ENCODE data around the gene PADI4. TPM values are rescaled to one million over a fixed set of nuclear protein-coding genes. Genes with fewer than 3 reads are reported as not detected.

Gene PADI4
- total RNA-seq, 1 donor from 2014 or later: 0.12 TPM

DNA sequence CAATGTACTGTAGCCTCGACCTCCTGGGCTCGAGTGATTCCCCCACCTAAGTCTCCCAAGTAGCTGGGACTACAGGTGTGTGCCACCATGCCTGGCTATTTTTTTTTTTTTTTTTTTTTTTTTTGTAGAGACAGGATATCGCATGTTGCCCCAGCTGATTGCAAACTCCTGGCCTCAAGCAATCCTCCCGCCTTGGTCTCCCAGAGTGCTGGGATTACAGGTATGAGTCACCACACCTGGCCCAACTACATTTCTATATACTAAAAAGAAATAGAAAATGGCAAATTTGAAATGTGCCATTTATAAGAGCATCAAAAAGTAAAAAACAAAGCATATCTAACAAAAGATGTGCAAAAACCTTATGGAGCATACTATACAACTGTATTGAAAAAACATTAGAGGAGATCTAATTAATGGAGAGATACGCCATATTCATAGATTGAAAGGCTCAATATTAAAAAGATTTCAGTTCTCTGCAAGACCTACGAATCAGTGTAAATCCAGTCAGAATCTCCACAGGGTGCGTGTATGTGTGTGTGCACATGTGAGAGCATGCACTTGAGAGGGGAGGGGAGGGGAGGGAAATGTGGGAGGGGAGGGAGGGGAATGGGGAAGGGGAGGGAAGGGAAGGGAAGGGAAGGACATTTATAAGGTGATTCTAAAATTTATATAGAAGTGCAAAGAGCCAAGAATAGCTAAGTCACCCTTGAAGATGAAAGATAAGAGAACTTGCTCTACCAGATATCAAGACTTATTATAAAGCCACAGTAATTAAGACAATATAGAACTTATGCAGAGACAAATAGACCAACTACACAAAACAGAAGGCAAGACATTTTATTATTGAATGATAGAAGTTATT lies 15.5 kb upstream of the PADI4 start:
- H3K4me1 Mint-ChIP-seq: no peaks in the 10 kb centered on the region
- no peak overlapping the region for H3K4me3 Mint-ChIP-seq
- no peak for DNase-seq
- no peaks in the 10 kb centered on the region for H3K9me3 Mint-ChIP-seq
- intact Hi-C loops (cut with micrococcal nuclease): no loop called here
- H3K36me3 Mint-ChIP-seq (ENCODE audit: low read depth): no peaks in the 10 kb centered on the region
- H3K27me3 Mint-ChIP-seq: peaks cover 1% of the 10 kb centered on the region
- no peak overlapping the region for H3K27ac Mint-ChIP-seq

- peaks cover 1% of the 10 kb centered on the region for H3K27me3 Mint-ChIP-seq
- no peaks in the 10 kb centered on the region for H3K9me3 Mint-ChIP-seq
- intact Hi-C loops (cut with micrococcal nuclease): no loop called here
- no peak overlapping the region for H3K27ac Mint-ChIP-seq
- no peak for DNase-seq
- no peaks in the 10 kb centered on the region for H3K36me3 Mint-ChIP-seq (ENCODE audit: low read depth)
- no peak overlapping the region for H3K4me3 Mint-ChIP-seq
- H3K4me1 Mint-ChIP-seq: no peaks in the 10 kb centered on the region
Observed at GRCh38 chr1:17293681-17294425, 14.1 kb upstream of the PADI4 start.

DNA sequence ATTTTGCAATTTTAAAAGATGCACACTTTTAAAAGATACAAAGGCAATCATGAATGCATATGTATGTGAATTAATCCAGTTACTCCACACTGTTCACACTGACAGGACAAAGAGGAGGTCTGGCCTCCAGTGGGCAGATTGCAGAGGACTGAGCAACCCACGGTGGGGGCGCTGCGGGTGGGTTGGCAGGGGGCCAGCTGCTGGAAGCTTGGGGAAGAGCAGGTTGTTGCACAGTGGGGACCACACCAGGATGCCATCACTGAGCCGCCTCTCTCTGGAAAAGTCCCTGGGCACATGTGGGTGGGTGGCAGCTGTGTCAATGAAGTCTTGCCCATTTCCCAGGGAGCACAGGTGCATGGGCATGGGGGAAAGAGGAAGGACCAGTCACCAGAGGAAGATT lies 12.7 kb upstream of the PADI4 start:
- Mint-ChIP-seq H3K9me3 (no peaks in the 10 kb centered on the region), H3K4me3 (no peak overlapping the region), H3K27me3 (peaks cover 1% of the 10 kb centered on the region), H3K36me3 (ENCODE audit: low read depth) (no peaks in the 10 kb centered on the region), H3K4me1 (no peaks in the 10 kb centered on the region), H3K27ac (no peak overlapping the region)
- no peak for DNase-seq
- intact Hi-C loops (cut with micrococcal nuclease): no loop called here

DNA sequence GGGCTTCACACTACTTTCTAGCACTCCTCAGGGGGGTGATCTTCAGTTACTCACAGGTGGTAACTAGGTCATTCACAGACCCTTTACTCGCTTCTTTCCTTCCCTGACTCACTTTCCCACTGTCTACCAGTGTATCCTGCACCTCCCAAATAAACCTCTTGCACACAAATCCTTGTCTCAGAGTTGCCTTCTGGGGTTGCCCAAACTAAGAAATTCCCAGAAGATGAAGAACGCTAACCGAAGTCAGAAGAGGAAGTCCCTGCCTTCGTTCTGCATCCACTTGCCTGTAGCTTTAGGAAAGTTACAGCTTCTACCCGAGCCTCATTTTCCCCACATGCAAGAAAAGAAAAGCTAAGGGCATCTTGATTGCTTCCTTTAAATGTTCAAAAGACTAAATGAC lies 11.9 kb upstream of the PADI4 start:
- intact Hi-C loops (cut with micrococcal nuclease): no loop called here
- no peak for DNase-seq
- no peaks in the 10 kb centered on the region for H3K4me1 Mint-ChIP-seq
- no peaks in the 10 kb centered on the region for H3K9me3 Mint-ChIP-seq
- H3K36me3 Mint-ChIP-seq (ENCODE audit: low read depth): no peaks in the 10 kb centered on the region
- no peak overlapping the region for H3K4me3 Mint-ChIP-seq
- no peak overlapping the region for H3K27ac Mint-ChIP-seq
- peaks cover 1% of the 10 kb centered on the region for H3K27me3 Mint-ChIP-seq

GRCh38 chr1:17297991-17298390 lies 10.0 kb upstream of the PADI4 start:
- H3K4me3 Mint-ChIP-seq: no peak overlapping the region
- intact Hi-C loops (cut with micrococcal nuclease): no loop called here
- no peaks in the 10 kb centered on the region for H3K4me1 Mint-ChIP-seq
- H3K27me3 Mint-ChIP-seq: no peaks in the 10 kb centered on the region
- no peak overlapping the region for H3K27ac Mint-ChIP-seq
- peaks cover 7% of the 10 kb centered on the region for H3K9me3 Mint-ChIP-seq
- H3K36me3 Mint-ChIP-seq (ENCODE audit: low read depth): peaks cover 2% of the 10 kb centered on the region
- DNase-seq: no peak

DNA sequence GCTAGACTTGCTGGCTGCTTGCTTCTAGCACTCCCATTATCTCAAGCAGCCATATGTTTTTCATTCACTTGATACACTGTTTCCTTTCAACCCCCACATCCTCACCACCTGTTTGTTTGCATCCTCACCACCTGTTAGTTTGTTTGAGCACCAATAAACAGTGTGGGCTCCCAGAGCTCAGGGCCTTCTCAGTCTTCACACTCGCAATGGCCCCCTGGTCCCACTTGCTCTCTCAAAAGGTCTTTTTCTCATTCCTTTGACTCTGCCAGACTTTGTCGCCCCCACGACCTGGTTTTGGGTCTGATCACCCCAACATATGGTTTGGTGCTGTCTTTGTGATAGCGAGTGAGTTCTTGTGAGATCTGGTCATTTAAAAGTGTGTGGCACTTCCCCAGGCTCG lies 6.2 kb upstream of the PADI4 start:
- H3K9me3 Mint-ChIP-seq: peaks cover 7% of the 10 kb centered on the region
- no peak overlapping the region for H3K27ac Mint-ChIP-seq
- no peaks in the 10 kb centered on the region for H3K4me1 Mint-ChIP-seq
- intact Hi-C loops (cut with micrococcal nuclease): no loop called here
- H3K36me3 Mint-ChIP-seq (ENCODE audit: low read depth): peaks cover 2% of the 10 kb centered on the region
- no peaks in the 10 kb centered on the region for H3K27me3 Mint-ChIP-seq
- H3K4me3 Mint-ChIP-seq: no peak overlapping the region
- no peak for DNase-seq

GRCh38 chr1:17304151-17304825 lies 3.7 kb upstream of the PADI4 start:
- no peak for DNase-seq
- Mint-ChIP-seq H3K36me3 (ENCODE audit: low read depth) (peaks cover 2% of the 10 kb centered on the region), H3K9me3 (peaks cover 7% of the 10 kb centered on the region), H3K4me3 (no peak overlapping the region), H3K27ac (no peak overlapping the region), H3K4me1 (no peaks in the 10 kb centered on the region), H3K27me3 (no peaks in the 10 kb centered on the region)
- intact Hi-C loops (cut with micrococcal nuclease): no loop called here

DNA sequence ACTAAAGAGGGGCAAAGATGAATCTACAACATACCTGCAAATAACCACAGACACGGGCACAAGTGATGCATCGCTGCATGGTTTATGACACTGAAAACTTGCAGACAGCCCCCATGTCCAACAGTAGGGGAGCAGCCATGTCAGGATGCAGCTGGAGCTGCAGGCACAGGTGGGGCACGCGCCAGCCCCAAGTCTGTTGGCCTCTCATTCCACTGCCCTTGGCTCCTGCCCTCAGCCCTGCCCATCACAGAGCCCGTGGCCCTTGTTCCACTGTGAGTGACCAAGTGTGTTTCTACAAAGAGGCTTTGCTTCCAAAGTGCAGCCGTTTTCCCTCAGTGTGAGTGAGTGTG lies 3.2 kb upstream of the PADI4 start:
- intact Hi-C loops (cut with micrococcal nuclease): no loop called here
- Mint-ChIP-seq H3K9me3 (peaks cover 7% of the 10 kb centered on the region), H3K36me3 (ENCODE audit: low read depth) (peaks cover 2% of the 10 kb centered on the region), H3K4me3 (no peak overlapping the region), H3K27me3 (no peaks in the 10 kb centered on the region), H3K27ac (no peak overlapping the region), H3K4me1 (no peaks in the 10 kb centered on the region)
- DNase-seq: no peak

- peaks cover 2% of the 10 kb centered on the region for H3K36me3 Mint-ChIP-seq (ENCODE audit: low read depth)
- no peak overlapping the region for H3K4me3 Mint-ChIP-seq
- intact Hi-C loops (cut with micrococcal nuclease): no loop called here
- DNase-seq: no peak
- no peak overlapping the region for H3K27ac Mint-ChIP-seq
- peaks cover 7% of the 10 kb centered on the region for H3K9me3 Mint-ChIP-seq
- no peaks in the 10 kb centered on the region for H3K4me1 Mint-ChIP-seq
- H3K27me3 Mint-ChIP-seq: peaks cover 3% of the 10 kb centered on the region
Observed at GRCh38 chr1:17305576-17306095, 2.4 kb upstream of the PADI4 start.

DNA sequence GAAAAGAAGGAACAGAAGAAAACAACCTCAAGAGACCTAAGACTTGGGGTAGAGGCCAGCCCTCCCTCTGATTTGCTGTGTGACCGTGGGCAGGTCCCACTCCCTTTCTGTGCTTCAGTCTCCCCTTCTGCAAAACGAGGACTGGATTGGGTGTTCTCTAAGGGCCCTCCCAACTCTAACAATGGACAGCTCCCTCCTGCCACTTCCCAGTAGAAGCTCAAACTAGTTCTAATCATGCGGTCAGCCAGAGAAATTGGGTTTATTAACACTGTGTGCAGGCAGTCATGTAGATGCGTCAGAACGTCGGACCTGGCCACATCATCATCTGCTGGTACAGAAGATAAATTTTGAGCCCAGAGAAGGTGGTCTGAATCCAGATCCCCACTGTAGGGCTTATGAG lies 1.6 kb upstream of the PADI4 start:
- intact Hi-C loops (cut with micrococcal nuclease): no loop called here
- H3K4me3 Mint-ChIP-seq: no peak overlapping the region
- no peak for DNase-seq
- H3K27me3 Mint-ChIP-seq: peaks cover 3% of the 10 kb centered on the region
- H3K4me1 Mint-ChIP-seq: no peaks in the 10 kb centered on the region
- no peak overlapping the region for H3K27ac Mint-ChIP-seq
- H3K9me3 Mint-ChIP-seq: peaks cover 7% of the 10 kb centered on the region
- H3K36me3 Mint-ChIP-seq (ENCODE audit: low read depth): peaks cover 2% of the 10 kb centered on the region

DNA sequence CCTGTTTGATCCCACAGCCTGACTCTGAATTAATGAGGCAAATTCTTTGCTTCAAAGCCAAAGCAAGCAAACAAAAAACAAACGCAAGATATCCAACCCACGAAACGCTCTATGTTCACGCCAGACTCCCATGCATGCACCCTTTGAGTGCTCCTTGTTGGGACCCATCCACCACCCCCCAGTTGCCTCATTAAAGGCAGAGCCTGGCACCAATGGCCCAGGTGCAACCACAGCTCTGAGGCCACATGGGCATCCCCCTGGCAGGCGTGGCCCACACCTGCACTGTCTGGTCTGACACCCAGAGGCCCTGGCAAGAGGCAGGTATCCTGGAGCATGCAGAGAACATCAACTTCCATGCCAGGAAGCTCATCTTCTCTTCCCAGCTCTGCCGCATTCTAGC lies 1.1 kb upstream of the PADI4 start:
- Mint-ChIP-seq H3K27ac (no peak overlapping the region), H3K36me3 (ENCODE audit: low read depth) (peaks cover 2% of the 10 kb centered on the region), H3K9me3 (peaks cover 5% of the 10 kb centered on the region), H3K4me1 (no peaks in the 10 kb centered on the region), H3K4me3 (no peak overlapping the region), H3K27me3 (peaks cover 3% of the 10 kb centered on the region)
- intact Hi-C loops (cut with micrococcal nuclease): no loop called here
- DNase-seq: no peak

DNA sequence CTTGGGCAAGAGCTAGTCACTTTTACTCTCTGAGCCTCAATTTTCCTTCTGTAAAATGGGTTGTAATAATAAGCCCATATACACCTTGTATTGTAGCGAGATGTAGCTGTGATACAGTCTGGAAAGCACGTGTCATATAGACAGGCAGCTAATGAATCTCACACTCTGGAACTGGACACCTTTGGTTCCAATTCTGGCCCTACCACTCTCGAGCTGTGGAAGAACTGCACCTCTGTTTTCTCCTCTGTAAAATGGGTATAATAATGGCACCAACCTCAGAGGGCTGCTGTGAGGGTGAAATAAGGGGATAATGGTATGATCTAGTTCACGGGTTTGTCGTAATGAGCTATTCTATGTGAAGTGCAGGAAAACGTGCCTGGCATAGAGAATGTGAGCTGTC lies 668 bp upstream of the PADI4 start:
- Mint-ChIP-seq H3K36me3 (ENCODE audit: low read depth) (no peaks in the 10 kb centered on the region), H3K9me3 (peaks cover under 1% of the 10 kb centered on the region), H3K27ac (no peak overlapping the region), H3K4me3 (no peak overlapping the region), H3K4me1 (peaks cover under 1% of the 10 kb centered on the region), H3K27me3 (peaks cover 4% of the 10 kb centered on the region)
- no peak for DNase-seq
- intact Hi-C loops (cut with micrococcal nuclease): no loop called here

GRCh38 chr1:17308593-17308992 lies 596 bp downstream of the PADI4 start:
- Mint-ChIP-seq H3K4me3 (no peak overlapping the region), H3K36me3 (ENCODE audit: low read depth) (no peaks in the 10 kb centered on the region), H3K27me3 (peaks cover 7% of the 10 kb centered on the region), H3K4me1 (peaks cover 2% of the 10 kb centered on the region), H3K27ac (no peak overlapping the region), H3K9me3 (no peaks in the 10 kb centered on the region)
- DNase-seq: no peak
- intact Hi-C loops (cut with micrococcal nuclease): no loop called here

All from activated CD4-positive, alpha-beta T cell treated with anti-CD3 and anti-CD28 coated beads, Interleukin-2, amount 10 ng/mL, durations not matched to agents 24 days and 14 days (primary cell).